ENCODE results near the gene TAS2R60. TPM values are rescaled to one million over a fixed set of nuclear protein-coding genes. Genes with fewer than 3 reads are reported as not detected.
"Not testable (repeated sequence)": the region's sequence is repeated elsewhere in the genome, so short reads cannot be mapped to it uniquely, and the experiment has no call there.

Gene TAS2R60
- total RNA-seq, 3 donors from 2014 or later: not detected

GRCh38 chr7:143406002-143406357 lies 37.3 kb upstream of the TAS2R60 start:
- no peak overlapping the region for H3K4me3 Mint-ChIP-seq
- no peak for DNase-seq
- H3K9me3 Mint-ChIP-seq: no peaks in the 10 kb centered on the region
- no peak for ATAC-seq
- H3K27me3 Mint-ChIP-seq (ENCODE audit: low read depth): peaks cover 4% of the 10 kb centered on the region
- peaks cover 70% of the 10 kb centered on the region for H3K4me1 Mint-ChIP-seq (ENCODE audit: low read depth)
- H3K36me3 Mint-ChIP-seq (ENCODE audit: insufficient read depth): no peaks in the 10 kb centered on the region

- Mint-ChIP-seq H3K27me3 (ENCODE audit: low read depth) (peaks cover 4% of the 10 kb centered on the region), H3K4me3 (peak overlapping the region; percentile 81), H3K36me3 (ENCODE audit: insufficient read depth) (no peaks in the 10 kb centered on the region), H3K9me3 (no peaks in the 10 kb centered on the region), H3K4me1 (ENCODE audit: low read depth) (peaks cover 72% of the 10 kb centered on the region)
- no peak for DNase-seq
- ATAC-seq: peak; percentile 72 to 75
Observed at GRCh38 chr7:143407287-143408251, 35.7 kb upstream of the TAS2R60 start.

GRCh38 chr7:143408252-143408685 lies 35.0 kb upstream of the TAS2R60 start:
- H3K27me3 Mint-ChIP-seq (ENCODE audit: low read depth): peaks cover 4% of the 10 kb centered on the region
- DNase-seq (no peak), ATAC-seq (peak; percentile 13 to 33)
- H3K4me1 Mint-ChIP-seq (ENCODE audit: low read depth): peaks cover 69% of the 10 kb centered on the region
- H3K36me3 Mint-ChIP-seq (ENCODE audit: insufficient read depth): no peaks in the 10 kb centered on the region
- H3K9me3 Mint-ChIP-seq: no peaks in the 10 kb centered on the region
- peak overlapping the region; percentile 81 for H3K4me3 Mint-ChIP-seq

- ATAC-seq (peak; percentile 42 to 49), DNase-seq (peak; percentile 56)
- H3K4me1 Mint-ChIP-seq (ENCODE audit: low read depth): peaks cover 63% of the 10 kb centered on the region
- peak within 1 kb of the TSS; percentile 81 for H3K4me3 Mint-ChIP-seq
- no peaks in the 10 kb centered on the region for H3K9me3 Mint-ChIP-seq
- H3K27me3 Mint-ChIP-seq (ENCODE audit: low read depth): peaks cover 4% of the 10 kb centered on the region
- H3K36me3 Mint-ChIP-seq (ENCODE audit: insufficient read depth): no peaks in the 10 kb centered on the region
Observed at GRCh38 chr7:143408686-143409561, 34.3 kb upstream of the TAS2R60 start, which contains the start of gene EPHA1. Gene EPHA1 (minus strand): TSS chr7:143408856. CDS start chr7:143408805, 51 bp downstream.

- H3K36me3 Mint-ChIP-seq (ENCODE audit: insufficient read depth): peaks cover 3% of the 10 kb centered on the region
- ATAC-seq (no peak), DNase-seq (no peak)
- H3K4me1 Mint-ChIP-seq (ENCODE audit: low read depth): peaks cover 50% of the 10 kb centered on the region
- no peak overlapping the region for H3K4me3 Mint-ChIP-seq
- H3K27me3 Mint-ChIP-seq (ENCODE audit: low read depth): peaks cover 4% of the 10 kb centered on the region
- no peaks in the 10 kb centered on the region for H3K9me3 Mint-ChIP-seq
Observed at GRCh38 chr7:143410521-143411004, 32.7 kb upstream of the TAS2R60 start.

GRCh38 chr7:143411976-143412708 lies 31.1 kb upstream of the TAS2R60 start:
- H3K4me1 Mint-ChIP-seq (ENCODE audit: low read depth): peaks cover 34% of the 10 kb centered on the region
- no peak overlapping the region for H3K4me3 Mint-ChIP-seq
- peaks cover 4% of the 10 kb centered on the region for H3K27me3 Mint-ChIP-seq (ENCODE audit: low read depth)
- no peaks in the 10 kb centered on the region for H3K9me3 Mint-ChIP-seq
- peaks cover 3% of the 10 kb centered on the region for H3K36me3 Mint-ChIP-seq (ENCODE audit: insufficient read depth)
- ATAC-seq (no peak), DNase-seq (no peak)

GRCh38 chr7:143413123-143413522 lies 30.1 kb upstream of the TAS2R60 start:
- no peak overlapping the region for H3K4me3 Mint-ChIP-seq
- DNase-seq (no peak), ATAC-seq (no peak)
- peaks cover 4% of the 10 kb centered on the region for H3K27me3 Mint-ChIP-seq (ENCODE audit: low read depth)
- peaks cover 3% of the 10 kb centered on the region for H3K36me3 Mint-ChIP-seq (ENCODE audit: insufficient read depth)
- peaks cover 25% of the 10 kb centered on the region for H3K4me1 Mint-ChIP-seq (ENCODE audit: low read depth)
- no peaks in the 10 kb centered on the region for H3K9me3 Mint-ChIP-seq

- not testable (repeated sequence) for H3K9me3 Mint-ChIP-seq; H3K27me3 Mint-ChIP-seq (ENCODE audit: low read depth); DNase-seq; H3K4me3 Mint-ChIP-seq; ATAC-seq
- Mint-ChIP-seq H3K36me3 (ENCODE audit: insufficient read depth) (peaks cover 10% of the 10 kb centered on the region), H3K4me1 (ENCODE audit: low read depth) (peaks cover 13% of the 10 kb centered on the region)
Observed at GRCh38 chr7:143415209-143415608, 28.0 kb upstream of the TAS2R60 start.

- Mint-ChIP-seq H3K27me3 (ENCODE audit: low read depth) (no peaks in the 10 kb centered on the region), H3K4me1 (ENCODE audit: low read depth) (peaks cover 7% of the 10 kb centered on the region), H3K36me3 (ENCODE audit: insufficient read depth) (peaks cover 14% of the 10 kb centered on the region), H3K9me3 (no peaks in the 10 kb centered on the region), H3K4me3 (no peak overlapping the region)
- ATAC-seq (no peak), DNase-seq (no peak)
Observed at GRCh38 chr7:143415742-143416397, 27.4 kb upstream of the TAS2R60 start.

- ATAC-seq: no peak
- H3K4me1 Mint-ChIP-seq (ENCODE audit: low read depth): peaks cover 7% of the 10 kb centered on the region
- H3K4me3 Mint-ChIP-seq: no peak overlapping the region
- H3K27me3 Mint-ChIP-seq (ENCODE audit: low read depth): no peaks in the 10 kb centered on the region
- peaks cover 14% of the 10 kb centered on the region for H3K36me3 Mint-ChIP-seq (ENCODE audit: insufficient read depth)
- H3K9me3 Mint-ChIP-seq: no peaks in the 10 kb centered on the region
- no peak for DNase-seq
Observed at GRCh38 chr7:143416565-143417149, 26.6 kb upstream of the TAS2R60 start.

- Mint-ChIP-seq H3K36me3 (ENCODE audit: insufficient read depth) (peaks cover 15% of the 10 kb centered on the region), H3K27me3 (ENCODE audit: low read depth) (no peaks in the 10 kb centered on the region), H3K4me1 (ENCODE audit: low read depth) (peaks cover 5% of the 10 kb centered on the region), H3K9me3 (no peaks in the 10 kb centered on the region), H3K4me3 (no peak overlapping the region)
- no peak for DNase-seq
- peak in 1 of 2 donors; percentile 21 for ATAC-seq
Observed at GRCh38 chr7:143417734-143418383, 25.4 kb upstream of the TAS2R60 start.

GRCh38 chr7:143418681-143419458 lies 24.4 kb upstream of the TAS2R60 start:
- Mint-ChIP-seq H3K4me3 (no peak overlapping the region), H3K9me3 (no peaks in the 10 kb centered on the region), H3K27me3 (ENCODE audit: low read depth) (no peaks in the 10 kb centered on the region), H3K36me3 (ENCODE audit: insufficient read depth) (peaks cover 15% of the 10 kb centered on the region), H3K4me1 (ENCODE audit: low read depth) (peaks cover 5% of the 10 kb centered on the region)
- ATAC-seq: no peak
- DNase-seq: no peak

All from activated T-cell treated with anti-CD3 and anti-CD28 coated beads, Interleukin-2, amount 50 U/mL, for 4 hours (primary cell).